HG02852 (cell line): ENCODE measurements around the gene HACL1.
"Not testable (repeated sequence)": the region's sequence is repeated elsewhere in the genome, so short reads cannot be mapped to it uniquely, and the experiment has no call there.

Experiments
- ATAC-seq: cut with Tn5 transposase; IDR thresholded peaks from one replicate; pipeline ENCODE4 v1.9.1; 2021; ENCODE audit warnings: mild to moderate bottlenecking, moderate library complexity; ENCODE audit not compliant: unreplicated experiment

The HACL1 gene

GRCh38 chr3:15630646-15631350, 29.4 kb upstream of the HACL1 start:
- ATAC-seq = peak; percentile 64

GRCh38 chr3:15629860-15630597, 28.7 kb upstream of the HACL1 start:
- peak; percentile 97 for ATAC-seq

GRCh38 chr3:15628967-15629366, 27.6 kb upstream of the HACL1 start:
- no peak for ATAC-seq

GRCh38 chr3:15623535-15624440, 22.4 kb upstream of the HACL1 start:
- ATAC-seq = no peak

- not testable (repeated sequence) for ATAC-seq
These were observed 18.5 kb upstream of the HACL1 start for GRCh38 chr3:15619659-15620464.

GRCh38 chr3:15616053-15616452, 14.7 kb upstream of the HACL1 start:
- ATAC-seq = no peak

- no peak for ATAC-seq
These were observed 13.6 kb upstream of the HACL1 start for GRCh38 chr3:15614958-15615357.

- ATAC-seq = no peak
These were observed 10.6 kb upstream of the HACL1 start for GRCh38 chr3:15612001-15612400.

- no peak for ATAC-seq
These were observed 9.6 kb upstream of the HACL1 start for GRCh38 chr3:15611018-15611417.

- ATAC-seq = no peak
These were observed 8.9 kb upstream of the HACL1 start for GRCh38 chr3:15610082-15610759.

GRCh38 chr3:15606434-15606891, 5.1 kb upstream of the HACL1 start:
- ATAC-seq = no peak

- ATAC-seq = not testable (repeated sequence)
These were observed 3.2 kb upstream of the HACL1 start for GRCh38 chr3:15604584-15604983.

- ATAC-seq = not testable (repeated sequence)
These were observed 1.4 kb upstream of the HACL1 start for GRCh38 chr3:15602816-15603215.

- ATAC-seq = peak; percentile 11
These were observed 772 bp upstream of the HACL1 start for GRCh38 chr3:15602146-15602536.

GRCh38 chr3:15601046-15601398, 347 bp downstream of the HACL1 start:
- peak; percentile 5 for ATAC-seq

GRCh38 chr3:15595955-15596354, 5.4 kb downstream of the HACL1 start:
- ATAC-seq = no peak

GRCh38 chr3:15592968-15593367, 8.4 kb downstream of the HACL1 start:
- ATAC-seq = no peak

GRCh38 chr3:15591928-15592327, 9.4 kb downstream of the HACL1 start:
- ATAC-seq = no peak

- no peak for ATAC-seq
These were observed 10.1 kb downstream of the HACL1 start for GRCh38 chr3:15591242-15591641.
